CD4-positive, alpha-beta memory T cell (primary cell): Measurements from ENCODE around the gene GABRB3. TPM values are rescaled to one million over a fixed set of nuclear protein-coding genes. Genes with fewer than 3 reads are reported as not detected.

Experiments
- CTCF ChIA-PET: fragments of 350-600 bp; sonication (Branson Sonifier 250); formaldehyde crosslinking; loops from one replicate; lab custom pipeline; 2021; ENCODE audit warnings: inconsistent platforms; ENCODE audit not compliant: partially characterized antibody; lab: Charles Lee
- POLR2A ChIA-PET: fragments of 350-600 bp; sonication (Branson Sonifier 250); formaldehyde crosslinking; loops from one replicate; lab custom pipeline; 2021; ENCODE audit not compliant: partially characterized antibody; lab: Charles Lee
- DNase-seq, 5 donors: peaks; one replicate each; pipeline versions ENCODE4 v3.0.0 to v3.0.0-alpha.2; 2020 to 2022; ENCODE audit warnings: mixed read lengths in 1 of 5
- H3K27ac ChIP-seq: one replicate; pipeline ENCODE4 v1.7.0; 2013; ENCODE audit warnings: low read depth, low read length
- H3K27me3 ChIP-seq: 2 replicates; pipeline ENCODE4 v1.7.0; 2013; ENCODE audit warnings: mild to moderate bottlenecking, low read length, moderate library complexity; ENCODE audit not compliant: insufficient read depth
- H3K36me3 ChIP-seq: 2 replicates; pipeline ENCODE4 v1.7.0; 2013; ENCODE audit warnings: mild to moderate bottlenecking, low read length, moderate library complexity; ENCODE audit not compliant: insufficient read depth
- H3K4me1 ChIP-seq: 2 replicates; pipeline ENCODE4 v1.7.0; 2013; ENCODE audit warnings: mild to moderate bottlenecking, low read length, moderate library complexity; ENCODE audit not compliant: insufficient read depth
- H3K4me3 ChIP-seq, 2 donors: one replicate each; pipeline ENCODE4 v1.7.0; 2013; ENCODE audit warnings: low read length in 2 of 2, mild to moderate bottlenecking in 1 of 2
- H3K9me3 ChIP-seq, 2 donors: one replicate each; pipeline ENCODE4 v1.7.0; 2013; ENCODE audit warnings: low read length in 2 of 2, control low read depth in 1 of 2; ENCODE audit not compliant: control insufficient read depth in 1 of 2
- H3K27ac Mint-ChIP-seq, 7 donors: one replicate each; pipeline ENCODE4 v1.8.0; 2020 to 2021; ENCODE audit warnings: mixed read lengths in 7 of 7, mild to moderate bottlenecking in 6 of 7, inconsistent platforms in 3 of 7, moderate library complexity in 3 of 7
- H3K27me3 Mint-ChIP-seq, 2 donors: one replicate each; pipeline ENCODE4 v1.8.0; 2020 to 2021; ENCODE audit warnings: mixed read lengths in 2 of 2
- H3K36me3 Mint-ChIP-seq, 2 donors: one replicate each; pipeline ENCODE4 v1.8.0; 2020 to 2021; ENCODE audit warnings: mixed read lengths in 2 of 2, inconsistent platforms in 1 of 2, mild to moderate bottlenecking in 1 of 2
- H3K4me1 Mint-ChIP-seq, 4 donors: one replicate each; pipeline ENCODE4 v1.8.0; 2020 to 2021; ENCODE audit warnings: mixed read lengths in 4 of 4, mild to moderate bottlenecking in 1 of 4
- H3K4me3 Mint-ChIP-seq, 8 donors: one replicate each; pipeline ENCODE4 v1.8.0; 2020 to 2021; ENCODE audit warnings: mixed read lengths in 8 of 8, mild to moderate bottlenecking in 7 of 8, moderate library complexity in 6 of 8, inconsistent platforms in 3 of 8
- H3K9me3 Mint-ChIP-seq, 8 donors: one replicate each; pipeline ENCODE4 v1.8.0; 2020 to 2021; ENCODE audit warnings: mixed read lengths in 8 of 8, mild to moderate bottlenecking in 5 of 8, inconsistent platforms in 3 of 8, moderate library complexity in 1 of 8
- intact Hi-C: fragments of 100-400 bp; cut with micrococcal nuclease; formaldehyde crosslinking; loops from one replicate; pipeline ENCODE4 v1.15.1; 2023
- polyA plus RNA-seq, 2 donors: library from polyadenylated mRNA; unstranded; fragments of 300-500 nt; fragmentation: Illumina TruSeq; gene quantifications; one replicate each; pipeline ENCODE4 v1.2.3, GENCODE V29; 2021
- total RNA-seq, 2 experiments: library from RNA; stranded (reverse); gene quantifications; one replicate each; pipeline ENCODE4 v1.2.3, GENCODE V29; 2021

Gene GABRB3
- total and polyA plus RNA-seq, 4 experiments from 2014 or later = 0.06 to 0.08 TPM; not detected in 2

DNA sequence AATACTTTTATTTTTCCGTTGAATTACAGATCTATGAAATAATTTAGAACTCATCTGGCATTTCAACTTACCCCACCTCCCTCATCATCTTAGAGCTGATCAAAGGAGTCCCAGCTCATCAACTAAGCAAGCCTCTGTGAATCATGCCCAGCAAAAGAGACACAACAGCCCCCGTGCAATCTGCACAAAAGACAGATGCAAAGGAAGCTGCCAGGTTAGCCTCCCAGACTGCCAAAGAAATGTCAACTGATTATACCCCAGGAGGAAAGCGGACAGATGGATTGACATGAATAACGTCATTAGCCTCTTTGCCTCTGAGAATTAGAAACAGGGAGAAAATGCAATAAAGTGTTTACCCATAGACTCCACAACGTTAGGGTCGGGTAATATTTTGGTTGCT, 75.0 kb downstream of the GABRB3 start:
- H3K36me3 ChIP-seq = no peaks in the 10 kb centered on the region
- H3K4me1 Mint-ChIP-seq = no peaks in the 10 kb centered on the region
- ChIA-PET CTCF (no interaction called here), POLR2A (no interaction called here)
- H3K27me3 Mint-ChIP-seq = no peaks in the 10 kb centered on the region
- H3K4me1 ChIP-seq = no peaks in the 10 kb centered on the region
- no peaks in the 10 kb centered on the region for H3K9me3 ChIP-seq
- intact Hi-C loops = no loop called here
- no peaks in the 10 kb centered on the region for H3K36me3 Mint-ChIP-seq
- H3K4me3 Mint-ChIP-seq = no peak overlapping the region
- peaks cover 0 to 46% (median 14%) of the 10 kb centered on the region in 8 donors for H3K9me3 Mint-ChIP-seq
- H3K27ac Mint-ChIP-seq = no peak overlapping the region
- H3K27me3 ChIP-seq = no peaks in the 10 kb centered on the region
- no peak overlapping the region for H3K27ac ChIP-seq
- DNase-seq = no peak
- no peak overlapping the region for H3K4me3 ChIP-seq

GRCh38 chr15:26691249-26691648, 81.6 kb downstream of the GABRB3 start:
- Mint-ChIP-seq H3K4me1 (no peaks in the 10 kb centered on the region), H3K27me3 (no peaks in the 10 kb centered on the region), H3K4me3 (no peak overlapping the region), H3K9me3 (peaks cover 0 to 19% (median 11%) of the 10 kb centered on the region in 8 donors), H3K36me3 (no peaks in the 10 kb centered on the region), H3K27ac (no peak overlapping the region)
- intact Hi-C loops = no loop called here
- ChIA-PET POLR2A (no interaction called here), CTCF (no interaction called here)
- DNase-seq = no peak
- H3K27ac ChIP-seq = no peak overlapping the region
- H3K4me1 ChIP-seq = no peaks in the 10 kb centered on the region
- no peaks in the 10 kb centered on the region for H3K9me3 ChIP-seq
- no peaks in the 10 kb centered on the region for H3K27me3 ChIP-seq
- H3K4me3 ChIP-seq = no peak overlapping the region
- H3K36me3 ChIP-seq = no peaks in the 10 kb centered on the region

DNA sequence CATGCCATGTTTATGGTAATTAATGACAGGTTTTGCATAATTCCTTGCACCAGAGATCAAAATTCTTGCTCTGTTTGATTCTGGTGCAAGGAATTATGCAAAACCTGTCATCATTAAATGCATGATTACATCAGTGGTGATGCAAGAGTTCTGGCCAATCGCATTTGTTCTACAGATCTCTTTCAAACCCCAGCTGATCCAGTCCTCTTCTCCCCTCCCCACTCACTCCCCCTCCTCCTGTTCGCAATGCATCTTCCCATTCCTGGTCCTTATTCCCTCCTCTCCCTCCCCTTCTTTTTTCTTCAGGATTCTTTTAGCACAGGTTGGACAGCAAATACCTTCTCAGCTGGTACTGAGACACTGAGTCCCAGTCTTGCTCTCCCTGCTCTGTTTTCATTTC, 82.1 kb downstream of the GABRB3 start:
- Mint-ChIP-seq H3K9me3 (peaks cover 0 to 19% (median 11%) of the 10 kb centered on the region in 8 donors), H3K27me3 (no peaks in the 10 kb centered on the region), H3K4me3 (no peak overlapping the region), H3K36me3 (no peaks in the 10 kb centered on the region), H3K27ac (no peak overlapping the region), H3K4me1 (no peaks in the 10 kb centered on the region)
- POLR2A ChIA-PET = no interaction called here
- Histone ChIP-seq H3K4me3 (no peak overlapping the region), H3K27ac (no peak overlapping the region), H3K27me3 (no peaks in the 10 kb centered on the region), H3K36me3 (no peaks in the 10 kb centered on the region), H3K9me3 (no peaks in the 10 kb centered on the region), H3K4me1 (no peaks in the 10 kb centered on the region)
- DNase-seq = no peak
- intact Hi-C loops = no loop called here
- CTCF ChIA-PET = no interaction called here

DNA sequence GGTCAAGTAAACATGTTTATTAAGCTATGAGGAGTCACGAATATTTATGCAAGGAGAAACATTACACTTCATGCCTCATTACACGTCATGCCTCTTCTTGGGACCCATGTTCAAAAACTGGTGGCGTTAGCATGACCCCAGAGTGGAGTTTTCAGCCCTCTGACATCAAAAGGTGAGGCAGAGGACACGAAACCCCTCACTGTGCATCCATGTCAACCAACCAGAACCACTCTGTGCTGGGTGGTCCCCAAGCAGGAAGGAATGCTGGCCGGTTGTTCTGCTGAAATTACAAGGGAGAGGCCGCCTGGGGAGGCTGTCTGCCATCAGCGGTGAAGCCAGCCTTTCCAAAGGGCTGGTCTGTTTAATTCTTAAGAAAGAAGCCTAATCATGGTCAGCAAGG, 83.4 kb downstream of the GABRB3 start:
- Histone ChIP-seq H3K27ac (no peak overlapping the region), H3K9me3 (no peaks in the 10 kb centered on the region), H3K36me3 (no peaks in the 10 kb centered on the region), H3K4me1 (no peaks in the 10 kb centered on the region), H3K4me3 (no peak overlapping the region), H3K27me3 (no peaks in the 10 kb centered on the region)
- H3K4me1 Mint-ChIP-seq = no peaks in the 10 kb centered on the region
- intact Hi-C loops = no loop called here
- no peak overlapping the region for H3K27ac Mint-ChIP-seq
- no peaks in the 10 kb centered on the region for H3K36me3 Mint-ChIP-seq
- H3K27me3 Mint-ChIP-seq = no peaks in the 10 kb centered on the region
- H3K9me3 Mint-ChIP-seq = peaks cover 0 to 25% (median 7%) of the 10 kb centered on the region in 8 donors
- POLR2A ChIA-PET = interaction anchor here (0.7 kb wide), 1 partner anchor 1906 kb away, joined by 4 read pairs; no protein-coding TSS in a partner anchor
- CTCF ChIA-PET = no interaction called here
- no peak for DNase-seq
- no peak overlapping the region for H3K4me3 Mint-ChIP-seq

DNA sequence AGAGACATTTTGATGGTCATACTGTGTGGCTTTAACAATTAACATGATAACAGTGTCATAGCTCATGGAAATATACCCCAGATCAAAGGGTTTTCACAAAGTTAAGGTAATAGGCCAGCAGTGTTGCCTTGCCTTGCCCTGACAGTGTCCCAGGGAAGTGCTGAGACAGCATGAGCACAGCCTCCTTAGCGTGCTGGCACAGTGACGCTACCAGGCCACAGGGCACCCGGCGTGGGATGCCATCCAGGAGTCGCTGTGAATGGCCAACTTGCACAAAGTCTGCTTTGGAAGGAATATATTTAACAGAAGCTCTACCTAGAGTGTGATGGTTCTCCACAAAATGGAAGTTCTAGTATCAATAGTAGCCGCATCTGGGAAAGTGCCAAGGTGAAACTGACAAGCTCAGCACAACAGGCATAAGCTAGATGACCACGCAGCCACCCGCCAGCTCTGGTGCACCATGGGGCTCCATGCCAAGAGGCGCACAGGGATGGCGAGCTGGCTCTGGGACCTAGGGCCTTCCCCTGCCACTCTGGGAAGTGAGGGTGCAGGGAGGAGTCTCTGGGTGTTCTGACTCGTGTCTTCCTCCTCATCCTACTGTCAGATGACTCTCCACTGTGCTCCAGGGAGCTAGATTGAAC, 86.2 kb downstream of the GABRB3 start:
- Histone ChIP-seq H3K4me1 (no peaks in the 10 kb centered on the region), H3K36me3 (no peaks in the 10 kb centered on the region), H3K4me3 (no peak overlapping the region), H3K27ac (no peak overlapping the region), H3K27me3 (no peaks in the 10 kb centered on the region), H3K9me3 (no peaks in the 10 kb centered on the region)
- intact Hi-C loops = no loop called here
- Mint-ChIP-seq H3K27me3 (no peaks in the 10 kb centered on the region), H3K4me3 (no peak overlapping the region), H3K4me1 (no peaks in the 10 kb centered on the region), H3K9me3 (peaks cover 0 to 14% (median 2%) of the 10 kb centered on the region in 8 donors), H3K27ac (no peak overlapping the region), H3K36me3 (no peaks in the 10 kb centered on the region)
- no peak for DNase-seq
- ChIA-PET POLR2A (interaction anchor here (0.7 kb wide), 1 partner anchor 207 kb away, joined by 3 read pairs; no protein-coding TSS in a partner anchor), CTCF (no interaction called here)

- no peak overlapping the region for H3K4me3 ChIP-seq
- no peak overlapping the region for H3K27ac ChIP-seq
- no peak overlapping the region for H3K4me3 Mint-ChIP-seq
- no peaks in the 10 kb centered on the region for H3K27me3 Mint-ChIP-seq
- H3K4me1 ChIP-seq = no peaks in the 10 kb centered on the region
- no peak for DNase-seq
- H3K9me3 ChIP-seq = no peaks in the 10 kb centered on the region
- intact Hi-C loops = no loop called here
- H3K27ac Mint-ChIP-seq = no peak overlapping the region
- ChIA-PET POLR2A (no interaction called here), CTCF (no interaction called here)
- H3K9me3 Mint-ChIP-seq = peaks cover 0 to 12% (median 3%) of the 10 kb centered on the region in 8 donors
- no peaks in the 10 kb centered on the region for H3K36me3 ChIP-seq
- H3K27me3 ChIP-seq = no peaks in the 10 kb centered on the region
- H3K4me1 Mint-ChIP-seq = no peaks in the 10 kb centered on the region
- H3K36me3 Mint-ChIP-seq = no peaks in the 10 kb centered on the region
Measured at GRCh38 chr15:26682598-26683164, 90.2 kb downstream of the GABRB3 start.

- H3K4me1 ChIP-seq = no peaks in the 10 kb centered on the region
- H3K9me3 ChIP-seq = no peaks in the 10 kb centered on the region
- H3K4me1 Mint-ChIP-seq = no peaks in the 10 kb centered on the region
- H3K36me3 ChIP-seq = no peaks in the 10 kb centered on the region
- no peaks in the 10 kb centered on the region for H3K27me3 Mint-ChIP-seq
- peak overlapping the region in 1 of 7 donors; percentile 11 for H3K27ac Mint-ChIP-seq
- intact Hi-C loops = no loop called here
- H3K36me3 Mint-ChIP-seq = no peaks in the 10 kb centered on the region
- H3K4me3 Mint-ChIP-seq = no peak overlapping the region
- H3K9me3 Mint-ChIP-seq = peaks cover 0 to 12% (median 2%) of the 10 kb centered on the region in 8 donors
- DNase-seq = no peak
- H3K27me3 ChIP-seq = no peaks in the 10 kb centered on the region
- CTCF ChIA-PET = no interaction called here
- no peak overlapping the region for H3K27ac ChIP-seq
- H3K4me3 ChIP-seq = no peak overlapping the region
- POLR2A ChIA-PET = no interaction called here
Measured at GRCh38 chr15:26679927-26680326, 92.9 kb downstream of the GABRB3 start.
